RWPE1 (cell line): ENCODE data around the gene SSBP2.

Experiments
- CTCF ChIA-PET: fragments of 350-600 bp; sonication (Branson Sonifier 250); formaldehyde crosslinking; extraction: SDS; loops from one replicate; lab custom pipeline; 2021; lab: Yijun Ruan, JAX
- POLR2A ChIA-PET: fragments of 400-600 bp; formaldehyde crosslinking; extraction: SDS; loops from one replicate; lab custom pipeline; 2020; ENCODE audit warnings: antibody characterized with exemption; ENCODE audit not compliant: low non-redundant PET; lab: Yijun Ruan, JAX
- DNase-seq: peaks from one replicate; pipeline ENCODE4 v3.0.0; 2012; ENCODE audit warnings: low spot score
- H3K27ac ChIP-seq: fragments of 450-650 bp; 2 replicates; pipeline ENCODE4 v1.5.1; 2017
- CTCF ChIP-seq: fragments of 450-650 bp; conservative IDR thresholded peaks from 2 replicates; pipeline ENCODE4 v1.5.1; 2017; ENCODE audit warnings: low read depth, mild to moderate bottlenecking

Gene SSBP2

DNA sequence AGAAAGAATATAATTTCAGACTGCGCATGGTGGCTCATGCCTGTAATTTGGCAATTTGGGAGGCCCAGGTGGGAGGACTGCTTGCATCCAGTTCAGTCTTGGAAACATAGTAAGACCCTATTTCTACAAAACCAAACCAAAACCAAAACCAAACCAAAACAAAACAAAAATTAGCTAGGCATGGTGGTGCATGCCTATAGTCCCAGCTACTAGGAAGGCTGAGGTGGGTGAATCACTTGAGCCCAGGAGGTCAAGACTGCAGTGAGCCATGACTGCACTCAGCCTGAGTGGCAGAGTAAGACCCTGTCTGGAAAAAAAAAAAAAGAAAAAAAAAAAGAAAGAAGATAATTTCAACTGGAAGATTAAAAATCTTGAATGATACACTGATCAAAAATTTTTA, 220.0 kb downstream of the SSBP2 start:
- ChIA-PET CTCF (no interaction called here), POLR2A (no interaction called here)
- H3K27ac ChIP-seq = no peak overlapping the region
- no peak for TF ChIP-seq CTCF
- no peak for DNase-seq

GRCh38 chr5:81525690-81526089, 225.2 kb downstream of the SSBP2 start:
- no peak for TF ChIP-seq CTCF
- DNase-seq = no peak
- ChIA-PET CTCF (no interaction called here), POLR2A (no interaction called here)
- H3K27ac ChIP-seq = no peak overlapping the region

DNA sequence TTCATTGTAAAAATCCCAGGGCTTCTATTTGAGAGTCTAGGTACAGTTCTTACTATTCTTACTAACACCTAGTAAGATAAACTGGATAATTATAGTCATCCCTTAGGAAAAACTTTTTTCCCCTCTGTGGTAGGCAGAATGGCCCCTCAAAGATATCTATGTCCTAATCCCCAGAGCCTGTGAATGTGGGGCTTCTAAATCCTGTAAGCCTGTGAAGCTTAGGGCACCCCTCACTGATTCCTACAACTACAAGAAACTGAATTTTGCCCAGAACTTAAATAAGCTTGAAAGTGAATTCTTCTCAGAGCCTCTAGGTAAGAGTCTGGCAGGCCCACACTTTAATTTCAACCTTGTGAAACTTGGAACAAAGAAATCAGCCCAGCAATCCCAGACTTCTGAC, 226.9 kb downstream of the SSBP2 start:
- no peak for TF ChIP-seq CTCF
- no peak overlapping the region for H3K27ac ChIP-seq
- DNase-seq = no peak
- ChIA-PET POLR2A (no interaction called here), CTCF (interaction anchor here (0.6 to 1.2 kb wide), 2 partner anchors 16 to 334 kb away, joined by 3 read pairs; no protein-coding TSS in a partner anchor)

DNA sequence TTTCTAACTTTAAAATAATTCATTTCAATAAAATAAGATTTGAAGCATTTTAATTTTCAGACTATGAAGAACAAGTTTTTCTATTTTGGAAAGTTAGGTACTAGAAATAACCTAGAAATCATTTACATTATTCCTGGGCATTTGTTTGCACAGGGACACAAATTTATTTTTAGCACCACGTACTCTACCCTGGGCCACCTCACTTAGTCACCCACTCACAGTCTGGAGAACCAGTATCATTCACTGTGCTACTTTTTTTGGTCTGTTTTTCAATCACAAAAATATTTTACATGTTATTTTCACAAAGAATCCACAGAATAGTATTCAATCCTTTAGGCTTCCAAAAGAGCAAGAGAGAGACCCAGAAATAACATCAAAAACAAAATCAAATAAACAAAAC, 228.3 kb downstream of the SSBP2 start:
- ChIA-PET CTCF (interaction anchor here (1.2 kb wide), 1 partner anchor 14 kb away, joined by 3 read pairs; no protein-coding TSS in a partner anchor), POLR2A (no interaction called here)
- no peak overlapping the region for H3K27ac ChIP-seq
- no peak for TF ChIP-seq CTCF
- DNase-seq = no peak

DNA sequence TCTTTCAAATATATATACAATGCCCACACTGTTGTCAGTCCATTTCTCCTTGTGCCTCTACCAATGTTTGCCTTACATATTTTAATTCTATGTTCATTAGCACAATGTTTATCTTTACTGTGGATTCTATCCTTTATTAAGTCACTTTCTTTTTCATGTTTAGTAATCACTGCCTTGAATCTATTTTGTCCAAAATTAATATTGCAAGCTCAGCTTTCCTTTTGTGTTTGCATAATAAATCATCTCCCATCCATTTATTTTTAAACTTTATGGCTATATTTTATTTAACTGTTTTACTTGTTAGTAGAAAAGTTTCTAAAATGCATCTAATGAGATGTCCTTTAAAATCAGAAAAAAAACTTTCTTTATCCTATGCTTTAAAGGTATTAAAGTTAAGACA, 230.1 kb downstream of the SSBP2 start:
- no peak for DNase-seq
- no peak overlapping the region for H3K27ac ChIP-seq
- POLR2A ChIA-PET = no interaction called here
- CTCF ChIA-PET = interaction anchor here (0.6 kb wide), 1 partner anchor 1075 kb away, joined by 4 read pairs; no protein-coding TSS in a partner anchor
- no peak for TF ChIP-seq CTCF

GRCh38 chr5:81519217-81519905, 231.5 kb downstream of the SSBP2 start:
- CTCF ChIA-PET = no interaction called here
- POLR2A ChIA-PET = no interaction called here
- no peak overlapping the region for H3K27ac ChIP-seq
- no peak for DNase-seq
- no peak for TF ChIP-seq CTCF
